HCT116 (cell line): ENCODE results near the gene PIP4K2B. TPM values are rescaled to one million over a fixed set of nuclear protein-coding genes. Genes with fewer than 3 reads are reported as not detected.

Experiments
- ATAC-seq: fragments of 200-7000 bp; cut with Tn5 transposase; 2 replicates; pipeline ENCODE4 v1.9.1; 2020; ENCODE audit warnings: mild to moderate bottlenecking, moderate library complexity
- BruUV-seq: library from RNA; stranded (reverse); fragments of 400-500 nt; replicated peaks from 2 replicates; lab custom pipeline; 2021; lab: Mats Ljungman, UMichigan
- CTCF ChIA-PET: fragments of 300-600 bp; sonication (Branson Sonifier 250); formaldehyde crosslinking; loops from one replicate; lab custom pipeline; 2021; ENCODE audit warnings: antibody characterized with exemption; lab: Charles Lee
- POLR2A ChIA-PET: fragments of 300-600, 350-600 bp; sonication (Branson Sonifier 250); formaldehyde crosslinking; loops from one replicate; lab custom pipeline; 2021; ENCODE audit warnings: antibody characterized with exemption; lab: Charles Lee
- RAD21 ChIA-PET, 2 experiments: fragments of 300-600 bp; sonication (Branson Sonifier 250); formaldehyde crosslinking; loops; one replicate each; lab custom pipeline; 2023; ENCODE audit warnings: low total read pairs in 2 of 2; ENCODE audit not compliant: uncharacterized antibody in 2 of 2, unreplicated experiment in 2 of 2, low non-redundant PET in 1 of 2; lab: Charles Lee
- DNase-seq: peaks from one replicate; pipeline ENCODE4 v3.0.0-alpha.2; 2010; ENCODE audit warnings: low read depth, low spot score
- H2AFZ ChIP-seq: fragments of 200-600 bp; shearing (Covaris generic), sonication (generic); 2 replicates; pipeline ENCODE4 v1.6.1; 2017; ENCODE audit warnings: low read depth, mixed run types, mixed read lengths, antibody characterized with exemption, low read length; ENCODE audit not compliant: poor library complexity, severe bottlenecking
- H3K27ac ChIP-seq: 2 replicates; pipeline ENCODE4 v1.5.1; 2012; ENCODE audit warnings: low read depth, low read length
- H3K27me3 ChIP-seq: fragments of 200-600 bp; sonication (generic); 2 replicates; pipeline ENCODE4 v1.6.1; 2016; ENCODE audit warnings: mixed run types, low read length, mixed read lengths; ENCODE audit not compliant: insufficient read depth
- H3K36me3 ChIP-seq, 2 experiments: fragments of 200-500 bp in 1 of 2; fragments of 200-600 bp in 1 of 2; sonication (Bioruptor generic) in 1 of 2; sonication (generic) in 1 of 2; 2 replicates each; pipeline versions ENCODE4 v1.5.1 to v1.6.1; 2014 to 2016; ENCODE audit warnings: low read length in 2 of 2, inconsistent platforms in 1 of 2, mixed read lengths in 1 of 2, mixed run types in 1 of 2; ENCODE audit not compliant: insufficient read depth in 2 of 2, control insufficient read depth in 1 of 2
- H3K4me1 ChIP-seq, 2 experiments: fragments of 200-600 bp in 1 of 2; sonication (generic) in 1 of 2; 2 replicates each; pipeline versions ENCODE4 v1.5.1 to v1.6.1; 2012 to 2017; ENCODE audit warnings: low read length in 2 of 2, inconsistent platforms in 1 of 2, mild to moderate bottlenecking in 1 of 2, mixed read lengths in 1 of 2, mixed run types in 1 of 2, moderate library complexity in 1 of 2; ENCODE audit not compliant: insufficient read depth in 2 of 2, control insufficient read depth in 1 of 2
- H3K4me2 ChIP-seq: fragments of 200-600 bp; sonication (generic); 2 replicates; pipeline ENCODE4 v1.6.1; 2017; ENCODE audit warnings: mixed run types, low read length, mixed read lengths
- H3K4me3 ChIP-seq, 2 experiments: fragments of 200-600 bp in 1 of 2; sonication (generic) in 1 of 2; replicated peaks in 1 of 2; 2 replicates each; pipeline ENCODE4 v1.5.1; 2011 to 2016; ENCODE audit warnings: low read length in 2 of 2, control low read depth in 1 of 2, low read depth in 1 of 2, mild to moderate bottlenecking in 1 of 2, mixed read lengths in 1 of 2, mixed run types in 1 of 2
- H3K79me2 ChIP-seq: fragments of 200-600 bp; sonication (generic); 2 replicates; pipeline ENCODE4 v1.6.1; 2017; ENCODE audit warnings: mild to moderate bottlenecking, mixed run types, low read length, moderate library complexity, mixed read lengths; ENCODE audit not compliant: insufficient read depth
- H3K9ac ChIP-seq: fragments of 200-600 bp; sonication (generic); 2 replicates; pipeline ENCODE4 v1.6.1; 2016; ENCODE audit warnings: low read length, mixed read lengths
- H3K9me2 ChIP-seq: fragments of 200-600 bp; sonication (generic), shearing (Covaris generic); 2 replicates; pipeline ENCODE4 v1.6.1; 2017; ENCODE audit warnings: mixed run types, mild to moderate bottlenecking, moderate library complexity; ENCODE audit not compliant: insufficient read depth
- H3K9me3 ChIP-seq, 2 experiments: fragments of 200-500 bp in 1 of 2; fragments of 200-600 bp in 1 of 2; sonication (Bioruptor generic) in 1 of 2; sonication (generic) in 1 of 2; 2 replicates each; pipeline ENCODE4 v1.6.1; 2014 to 2017; ENCODE audit warnings: low read length in 2 of 2, mixed read lengths in 2 of 2, inconsistent platforms in 1 of 2, low read depth in 1 of 2, mild to moderate bottlenecking in 1 of 2, mixed run types in 1 of 2, moderate library complexity in 1 of 2; ENCODE audit not compliant: control insufficient read depth in 1 of 2, insufficient read depth in 1 of 2
- H4K20me1 ChIP-seq: fragments of 200-600 bp; sonication (generic), shearing (Covaris generic); 2 replicates; pipeline ENCODE4 v1.6.1; 2017; ENCODE audit warnings: mixed run types, mild to moderate bottlenecking, moderate library complexity; ENCODE audit not compliant: insufficient read depth
- CEBPB ChIP-seq: IDR thresholded peaks from 2 replicates; pipeline ENCODE4 v1.6.1; 2012; ENCODE audit warnings: low read depth
- EGR1 ChIP-seq: IDR thresholded peaks from 2 replicates; pipeline ENCODE4 v1.6.1; 2012; ENCODE audit warnings: low read depth
- FOSL1 ChIP-seq: IDR thresholded peaks from 2 replicates; pipeline ENCODE4 v1.6.1; 2012; ENCODE audit warnings: low read depth
- POLR2A ChIP-seq: IDR thresholded peaks from 2 replicates; pipeline ENCODE4 v1.7.0; 2011; ENCODE audit warnings: borderline replicate concordance; ENCODE audit not compliant: insufficient read depth, insufficient read length; ENCODE audit errors: extremely low read depth
- ZNF274 ChIP-seq: fragments of 200-500 bp; sonication (Bioruptor generic); IDR thresholded peaks from 2 replicates; pipeline ENCODE4 v1.6.1; 2014; ENCODE audit warnings: mild to moderate bottlenecking, low read depth, low read length, inconsistent platforms
- intact Hi-C: fragments of 100-400 bp; cut with micrococcal nuclease; formaldehyde crosslinking; loops from 2 replicates; pipeline ENCODE4 v1.10.0; 2022
- total RNA-seq: library from RNA; stranded (reverse); gene quantifications from one replicate; pipeline ENCODE4 v1.2.1, GENCODE V29; 2021; ENCODE audit not compliant: unreplicated experiment

PIP4K2B gene
- total RNA-seq, 1 experiment from 2014 or later = 40.3 TPM

GRCh38 chr17:38742411-38743308 lies 56.7 kb downstream of the PIP4K2B start:
- no peak for ATAC-seq
- no TSS peak for BruUV-seq
- Histone ChIP-seq H3K4me3 (no peak overlapping the region), H3K9me2 (no peaks in the 10 kb centered on the region)
- TF ChIP-seq CEBPB (no peak), ZNF274 (no peak), POLR2A (no peak)
- TF ChIP-seq, all 23 proteins: peak for 0
- Histone ChIP-seq H3K27ac (no peak overlapping the region), H3K9ac (no peak overlapping the region), H3K79me2 (peaks cover 71% of the 10 kb centered on the region), H3K4me1 (peaks cover 21 to 33% of the 10 kb centered on the region in 2 experiments), H3K36me3 (peaks cover 13 to 16% of the 10 kb centered on the region in 2 experiments; a peak in 3 of 4 replicates), H4K20me1 (no peaks in the 10 kb centered on the region), H3K9me3 (no peaks in the 10 kb centered on the region), H3K4me2 (no peak overlapping the region), H2AFZ (no peak overlapping the region), H3K27me3 (no peaks in the 10 kb centered on the region)
- ChIA-PET CTCF (no interaction called here), RAD21 (no interaction called here), POLR2A (no interaction called here)
- no peak for DNase-seq
- intact Hi-C loops = no loop called here

DNA sequence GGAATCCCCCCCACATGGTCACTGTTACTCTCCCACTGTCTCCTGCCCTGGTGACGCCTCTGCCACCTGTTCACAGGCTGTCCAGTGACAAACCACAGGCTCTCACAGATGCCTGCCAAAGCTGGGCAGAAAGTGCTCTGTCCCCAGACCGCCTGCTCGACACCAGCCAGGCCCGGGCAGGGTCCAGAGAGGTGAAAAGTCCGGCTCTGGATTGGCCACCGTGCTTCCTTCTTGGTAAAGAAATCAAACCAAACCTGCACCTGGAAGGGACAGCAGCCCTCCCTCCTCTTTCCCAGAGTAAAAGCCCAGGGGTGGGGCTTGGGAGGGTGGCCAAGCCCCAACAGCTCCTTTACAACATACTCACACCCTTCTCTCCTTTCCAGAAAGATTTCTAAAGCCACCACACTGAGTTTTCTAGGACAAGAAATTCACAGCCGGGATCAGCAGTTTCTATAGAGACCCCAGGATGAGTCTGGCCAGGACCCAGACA lies 57.4 kb downstream of the PIP4K2B start:
- no peaks in the 10 kb centered on the region for H4K20me1 ChIP-seq
- ATAC-seq (no peak), DNase-seq (no peak)
- RAD21 ChIA-PET = no interaction called here
- POLR2A ChIA-PET = no interaction called here
- BruUV-seq = no TSS peak
- intact Hi-C loops = no loop called here
- no peaks in the 10 kb centered on the region for H3K27me3 ChIP-seq
- CTCF ChIA-PET = no interaction called here
- H3K27ac ChIP-seq = no peak overlapping the region
- peaks cover 64% of the 10 kb centered on the region for H3K79me2 ChIP-seq
- peaks cover 21 to 29% of the 10 kb centered on the region in 2 experiments for H3K4me1 ChIP-seq
- H3K4me2 ChIP-seq = no peak overlapping the region
- no peak overlapping the region for H2AFZ ChIP-seq
- no peak overlapping the region for H3K9ac ChIP-seq
- no peaks in the 10 kb centered on the region for H3K9me2 ChIP-seq
- no peak for TF ChIP-seq FOSL1
- no peak for TF ChIP-seq EGR1
- no peak overlapping the region for H3K4me3 ChIP-seq
- H3K36me3 ChIP-seq = peaks cover 13 to 16% of the 10 kb centered on the region in 2 experiments; a peak in 3 of 4 replicates
- H3K9me3 ChIP-seq = no peaks in the 10 kb centered on the region
